PC-3 (cell line): ENCODE data around the gene CDH4.

Experiments used
- CTCF ChIP-seq: fragments of 300-600 bp; sonication (generic); conservative IDR thresholded peaks from 2 replicates; pipeline ENCODE4 v1.5.1; 2017; ENCODE audit warnings: antibody characterized with exemption, low read depth, mild to moderate bottlenecking, low read length
- EZH2 ChIP-seq: fragments of 300-600 bp; sonication (generic); IDR thresholded peaks from one replicate; pipeline ENCODE4 v1.6.1; 2017; ENCODE audit warnings: antibody characterized with exemption, mild to moderate bottlenecking, low read length; ENCODE audit not compliant: unreplicated experiment
- EZH2phosphoT487 ChIP-seq: fragments of 300-600 bp; sonication (generic); IDR thresholded peaks from 2 replicates; pipeline ENCODE4 v1.6.1; 2018; ENCODE audit warnings: mild to moderate bottlenecking, antibody characterized with exemption, low read length, borderline replicate concordance

- no peak for TF ChIP-seq CTCF
- TF ChIP-seq EZH2phosphoT487: no peak
- no peak for TF ChIP-seq EZH2
Observed at GRCh38 chr20:61259741-61260140, 7.7 kb downstream of the CDH4 start.
